Astrocyte of the spinal cord (primary cell): Measurements from ENCODE around the gene DCXR.

Experiments
- DNase-seq: peaks from one replicate; pipeline ENCODE4 v3.0.0; 2011; ENCODE audit warnings: low read depth, low spot score
- H3K4me3 ChIP-seq: 2 replicates; pipeline ENCODE4 v1.5.1; 2011; ENCODE audit warnings: low read depth, mild to moderate bottlenecking, low read length, moderate library complexity
- CTCF ChIP-seq: IDR thresholded peaks from 2 replicates; pipeline ENCODE4 v1.5.1; 2012; ENCODE audit warnings: low read depth, mild to moderate bottlenecking, low read length, inconsistent platforms
- in situ Hi-C: cut with HindIII; loops from 2 replicates; pipeline ENCODE4 v1.10.0; 2017; ENCODE audit warnings: low sequenced_read_pairs

The DCXR gene

DNA sequence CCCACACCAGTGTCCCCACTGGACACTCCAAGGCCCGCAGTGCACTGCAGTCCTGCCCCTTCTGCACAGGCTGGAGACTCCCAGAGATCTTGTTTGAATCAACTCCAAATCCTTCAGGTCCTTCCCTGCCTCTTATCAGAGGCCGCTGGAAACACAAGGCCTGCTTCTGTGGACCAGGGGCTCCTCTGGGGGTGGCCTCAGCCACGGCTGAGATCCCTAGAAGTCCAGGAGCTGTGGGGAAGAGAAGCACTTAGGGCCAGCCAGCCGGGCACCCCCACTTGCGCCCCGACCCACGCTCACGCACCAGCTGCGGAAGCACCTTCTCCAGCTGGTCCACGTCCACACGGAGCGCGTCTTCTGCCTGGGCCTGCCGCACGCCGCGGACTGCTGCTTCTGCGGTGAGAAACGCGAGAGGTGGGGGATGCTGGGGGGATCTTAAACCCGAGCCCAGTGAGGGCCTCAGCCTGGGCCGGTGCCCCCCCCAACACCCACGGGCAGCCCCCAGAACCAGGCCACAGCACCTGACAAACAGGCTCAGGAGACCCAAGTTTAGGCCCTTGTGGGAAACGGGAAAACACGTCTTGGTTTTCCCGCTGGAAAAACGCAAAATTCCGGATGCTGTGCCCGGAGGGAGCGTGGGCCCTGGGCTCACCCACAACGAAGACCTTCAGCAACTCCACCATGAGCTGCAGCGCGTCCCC, 18.4 kb downstream of the DCXR start:
- no peak overlapping the region for H3K4me3 ChIP-seq
- in situ Hi-C loops: no loop called here
- DNase-seq: no peak
- no peak for TF ChIP-seq CTCF

DNA sequence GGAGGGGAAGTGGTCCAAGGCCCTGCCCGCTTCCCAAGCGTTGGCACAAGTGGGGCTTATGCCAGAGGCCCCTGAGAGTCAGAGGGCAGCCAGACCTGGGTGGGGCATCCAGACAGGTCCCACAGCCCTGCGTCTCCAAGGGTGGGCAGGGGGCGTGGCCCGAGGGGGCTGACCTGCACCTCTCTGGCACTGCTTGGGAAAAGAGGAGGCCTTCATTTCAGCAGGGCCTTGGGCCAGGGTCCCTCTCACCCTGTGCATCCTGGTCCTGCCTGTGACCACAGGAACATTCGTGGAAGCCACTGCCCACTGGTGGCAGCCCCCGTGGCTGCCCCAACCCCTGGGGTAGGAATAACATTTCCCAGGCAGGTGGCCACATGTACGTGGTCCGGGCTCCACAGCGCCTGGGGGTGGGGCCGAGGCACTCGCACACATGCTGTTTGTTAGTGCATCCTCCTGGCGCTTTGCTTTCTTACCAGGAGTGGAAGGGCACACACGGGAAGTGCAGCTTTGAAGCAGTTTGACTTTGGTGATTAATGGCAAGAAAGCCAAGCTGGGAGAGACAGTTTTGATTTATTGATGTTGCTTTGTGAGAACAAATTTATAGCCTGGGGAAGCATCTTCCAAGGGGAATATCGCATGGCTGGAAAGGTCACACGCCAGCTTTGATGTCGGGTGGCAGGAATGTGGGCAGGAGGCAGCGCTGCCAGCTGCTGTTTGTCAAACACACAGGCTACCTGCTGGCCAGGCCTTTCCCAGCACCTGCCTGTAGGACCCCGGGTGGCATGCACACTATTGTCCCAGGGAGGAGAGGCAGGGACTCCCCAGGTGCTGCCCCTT, 19.1 kb downstream of the DCXR start:
- H3K4me3 ChIP-seq: no peak overlapping the region
- no peak for DNase-seq
- in situ Hi-C loops: no loop called here
- TF ChIP-seq CTCF: no peak

DNA sequence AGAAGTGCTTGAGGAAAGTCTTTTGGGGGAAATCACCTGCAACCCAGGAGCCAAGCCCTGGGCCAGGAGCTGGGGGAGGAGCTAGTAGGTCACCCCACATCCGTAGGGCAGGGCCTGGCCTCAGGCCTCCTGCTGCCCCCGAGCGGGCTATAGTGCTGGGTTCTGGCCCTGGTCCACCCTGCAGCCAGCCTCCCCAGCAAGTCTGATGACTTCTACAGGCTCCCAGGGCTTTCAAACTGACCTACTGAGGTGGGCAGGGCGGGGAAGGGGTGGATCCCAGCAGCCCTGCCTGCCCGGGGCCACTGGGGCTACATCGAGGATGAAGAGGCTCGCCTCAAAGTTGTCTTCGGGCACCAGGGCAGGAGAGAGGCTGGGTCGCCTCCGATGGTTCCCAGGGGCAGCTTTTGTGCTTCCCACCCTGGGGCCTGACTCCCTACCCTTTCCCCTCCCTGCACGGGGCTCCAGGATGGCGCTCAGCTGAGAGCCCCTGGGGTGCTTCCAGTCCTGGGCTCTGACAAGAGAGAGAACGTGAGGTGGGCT, 19.8 kb downstream of the DCXR start:
- DNase-seq: no peak
- H3K4me3 ChIP-seq: no peak overlapping the region
- no peak for TF ChIP-seq CTCF
- in situ Hi-C loops: no loop called here

GRCh38 chr17:82016875-82017459, 20.5 kb downstream of the DCXR start:
- in situ Hi-C loops: no loop called here

DNA sequence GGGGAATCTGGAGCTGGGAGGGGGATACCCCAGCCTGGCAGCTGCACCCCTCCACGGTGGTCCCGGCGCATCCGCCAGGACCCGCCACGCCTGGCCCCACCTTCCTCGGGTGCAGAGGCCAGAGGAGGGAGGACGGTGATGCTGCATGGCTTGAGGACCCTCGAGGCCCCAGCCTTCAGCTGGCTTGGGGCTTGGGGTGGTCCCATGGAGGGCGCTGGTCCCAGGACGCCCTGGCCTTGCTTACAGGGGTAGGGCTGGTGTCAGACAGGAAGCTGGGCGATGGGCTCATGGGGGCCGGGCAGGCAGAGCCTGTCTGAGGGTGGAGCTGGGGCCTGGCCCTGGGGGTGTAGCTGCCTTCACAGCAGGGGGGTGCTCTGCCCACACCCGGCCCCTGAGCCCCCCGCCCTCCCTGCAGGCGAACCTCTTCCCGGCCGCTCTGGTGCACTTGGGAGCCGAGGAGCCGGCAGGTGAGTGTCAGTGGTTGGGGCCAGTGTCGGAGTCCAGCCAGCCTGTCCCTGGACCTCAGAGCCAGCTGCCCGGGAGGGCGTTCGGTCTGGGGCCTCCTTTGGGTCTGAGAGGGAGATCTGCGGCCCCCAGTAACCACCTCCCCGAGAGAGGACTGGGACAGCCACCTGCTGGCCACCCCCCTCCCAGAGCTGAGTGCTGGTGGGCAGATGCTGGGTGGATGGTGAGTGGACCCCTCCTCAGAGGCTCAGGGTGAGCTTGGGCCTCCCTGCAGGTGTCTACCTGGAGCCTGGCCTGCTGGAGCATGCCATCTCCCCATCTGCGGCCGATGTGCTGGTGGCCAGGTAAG, 21.2 kb downstream of the DCXR start:
- DNase-seq: no peak
- in situ Hi-C loops: no loop called here
- no peak overlapping the region for H3K4me3 ChIP-seq
- TF ChIP-seq CTCF: no peak

More at GRCh38 chr17:82016875-82017459, 20.5 kb downstream of the DCXR start:
- H3K4me3 ChIP-seq: no peak overlapping the region
- TF ChIP-seq CTCF: no peak
- DNase-seq: no peak
